IPS-NIHi7 (cell line): ENCODE data around the gene LBX1.

Experiments used
- DNase-seq: peaks from one replicate; pipeline ENCODE4 v3.0.0; 2012; ENCODE audit warnings: mixed read lengths; ENCODE audit errors: extremely low spot score

The LBX1 gene

GRCh38 chr10:101241840-101242707, 12.8 kb upstream of the LBX1 start:
- DNase-seq: no peak

- peak; percentile 69 for DNase-seq
Measured at GRCh38 chr10:101238732-101239105, 9.5 kb upstream of the LBX1 start.

GRCh38 chr10:101237982-101238731, 8.9 kb upstream of the LBX1 start:
- no peak for DNase-seq

- peak; percentile 75 for DNase-seq
Measured at GRCh38 chr10:101237081-101237981, 8.1 kb upstream of the LBX1 start.

- DNase-seq: peak; percentile 69
Measured at GRCh38 chr10:101236376-101237080, 7.3 kb upstream of the LBX1 start.

GRCh38 chr10:101235766-101236165, 6.5 kb upstream of the LBX1 start:
- DNase-seq: peak; percentile 52

GRCh38 chr10:101234333-101234732, 5.1 kb upstream of the LBX1 start:
- DNase-seq: no peak

- no peak for DNase-seq
Measured at GRCh38 chr10:101233863-101234262, 4.6 kb upstream of the LBX1 start.

- no peak for DNase-seq
Measured at GRCh38 chr10:101233443-101233842, 4.2 kb upstream of the LBX1 start.

GRCh38 chr10:101231912-101232689, 2.8 kb upstream of the LBX1 start:
- DNase-seq: no peak

- no peak for DNase-seq
Measured at GRCh38 chr10:101231092-101231491, 1.8 kb upstream of the LBX1 start.

GRCh38 chr10:101230183-101230917, 1.1 kb upstream of the LBX1 start:
- peak; percentile 61 for DNase-seq

GRCh38 chr10:101228966-101229265, 347 bp downstream of the LBX1 start:
- DNase-seq: no peak

GRCh38 chr10:101228153-101228965, 904 bp downstream of the LBX1 start:
- DNase-seq: no peak

- DNase-seq: no peak
Measured at GRCh38 chr10:101227429-101228152, 1.7 kb downstream of the LBX1 start.

GRCh38 chr10:101226491-101227428, 2.5 kb downstream of the LBX1 start:
- DNase-seq: no peak

GRCh38 chr10:101225846-101226421, 3.3 kb downstream of the LBX1 start:
- DNase-seq: no peak
